Activated T-helper 1 cell treated with anti-CD3 and anti-CD28 coated beads, Interleukin-2, amount 50 U/mL, for 16 hours (primary cell): Measurements from ENCODE around the gene MPEG1.

Source experiments
- DNase-seq, 2 donors: peaks; one replicate each; pipeline ENCODE4 v3.0.0-alpha.2; 2020; ENCODE audit warnings: low read depth in 1 of 2, low spot score in 1 of 2

MPEG1 gene

DNA sequence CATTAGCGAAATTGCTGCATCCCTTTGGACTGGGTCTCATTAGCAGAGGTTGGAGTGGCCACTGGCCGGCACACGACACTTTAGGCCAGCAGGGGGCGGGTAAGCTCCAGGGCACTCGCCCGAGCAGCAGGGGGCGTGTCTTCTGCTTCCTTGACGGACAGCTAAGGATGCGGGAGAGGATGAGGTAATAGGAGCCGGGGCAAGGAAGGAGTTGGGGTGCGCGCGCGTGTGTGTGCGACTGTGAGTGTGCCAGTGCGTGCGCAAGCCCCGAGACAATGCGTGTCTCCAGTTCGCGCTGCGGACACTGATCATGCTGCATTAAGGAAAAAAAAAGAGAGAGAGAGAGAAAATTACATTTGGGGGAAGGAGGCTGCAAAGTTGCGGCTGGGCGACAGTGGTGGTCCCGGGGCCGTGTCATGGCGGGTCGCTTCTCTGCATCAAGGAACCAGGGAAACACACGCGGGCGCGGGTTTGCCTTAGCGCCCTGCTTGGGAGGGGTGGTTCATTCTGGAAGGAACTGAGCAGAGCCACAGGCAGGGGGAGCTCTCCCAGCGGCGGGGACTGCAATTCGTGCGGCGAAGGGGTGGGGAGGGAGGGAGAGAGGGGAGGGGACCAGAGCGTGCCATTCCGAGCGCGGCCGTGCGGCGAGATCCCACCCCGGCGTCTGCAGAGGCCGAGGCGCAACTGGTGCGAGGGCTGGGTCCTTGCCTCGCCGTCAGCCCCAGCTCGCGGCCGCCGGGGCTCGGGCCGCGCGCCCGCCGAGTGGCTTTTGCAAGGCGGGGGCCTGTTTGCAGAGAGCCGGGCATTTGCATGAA lies 41.0 kb downstream of the MPEG1 start, which contains the start of gene DTX4:
TSS of gene DTX4 (plus strand) at position 625 of the 815 bp plus-strand sequence. CDS start 464 bp downstream, outside the sequence.
- peak; percentile 80 to 81 for DNase-seq

DNA sequence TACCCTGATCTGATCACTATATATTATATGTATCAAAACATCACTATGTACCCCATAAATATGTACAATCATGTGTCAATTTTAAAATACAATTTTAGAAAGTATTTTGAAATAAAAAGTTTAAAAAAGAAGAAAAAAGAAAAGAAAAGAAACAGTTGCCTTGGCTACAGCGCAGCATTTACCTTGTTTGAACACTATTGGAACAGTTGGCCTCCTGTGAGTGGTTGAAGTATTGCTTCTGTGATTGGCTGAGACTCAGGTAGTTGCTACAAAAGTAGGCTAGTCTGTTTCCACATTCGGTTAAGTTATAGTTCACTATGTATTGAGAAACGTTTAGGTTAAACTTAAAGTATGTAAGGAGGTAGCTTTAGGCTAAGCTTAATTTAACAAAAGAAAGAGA lies 48.7 kb downstream of the MPEG1 start:
- no peak for DNase-seq
